Retinal pigment epithelial cell (primary cell): ENCODE results near the gene ARL16.

Experiments used
- DNase-seq: peaks from one replicate; pipeline ENCODE4 v3.0.0-alpha.2; 2010; ENCODE audit warnings: low read depth
- H3K4me3 ChIP-seq: 2 replicates; pipeline ENCODE4 v1.5.1; 2011; ENCODE audit warnings: mild to moderate bottlenecking, low read length, control low read depth, moderate library complexity
- TF ChIP-seq, protein P1 (sequence below): conservative IDR thresholded peaks from 2 replicates; pipeline ENCODE4 v1.5.1; 2011; ENCODE audit warnings: low read depth, low read length, control low read depth, inconsistent platforms

Gene ARL16

GRCh38 chr17:81665205-81666091, 18.1 kb downstream of the ARL16 start:
- TF ChIP-seq, protein P1, sequence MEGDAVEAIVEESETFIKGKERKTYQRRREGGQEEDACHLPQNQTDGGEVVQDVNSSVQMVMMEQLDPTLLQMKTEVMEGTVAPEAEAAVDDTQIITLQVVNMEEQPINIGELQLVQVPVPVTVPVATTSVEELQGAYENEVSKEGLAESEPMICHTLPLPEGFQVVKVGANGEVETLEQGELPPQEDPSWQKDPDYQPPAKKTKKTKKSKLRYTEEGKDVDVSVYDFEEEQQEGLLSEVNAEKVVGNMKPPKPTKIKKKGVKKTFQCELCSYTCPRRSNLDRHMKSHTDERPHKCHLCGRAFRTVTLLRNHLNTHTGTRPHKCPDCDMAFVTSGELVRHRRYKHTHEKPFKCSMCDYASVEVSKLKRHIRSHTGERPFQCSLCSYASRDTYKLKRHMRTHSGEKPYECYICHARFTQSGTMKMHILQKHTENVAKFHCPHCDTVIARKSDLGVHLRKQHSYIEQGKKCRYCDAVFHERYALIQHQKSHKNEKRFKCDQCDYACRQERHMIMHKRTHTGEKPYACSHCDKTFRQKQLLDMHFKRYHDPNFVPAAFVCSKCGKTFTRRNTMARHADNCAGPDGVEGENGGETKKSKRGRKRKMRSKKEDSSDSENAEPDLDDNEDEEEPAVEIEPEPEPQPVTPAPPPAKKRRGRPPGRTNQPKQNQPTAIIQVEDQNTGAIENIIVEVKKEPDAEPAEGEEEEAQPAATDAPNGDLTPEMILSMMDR, result no peak
- DNase-seq, result no peak
- peak overlapping the region; percentile 86 for H3K4me3 ChIP-seq

DNA sequence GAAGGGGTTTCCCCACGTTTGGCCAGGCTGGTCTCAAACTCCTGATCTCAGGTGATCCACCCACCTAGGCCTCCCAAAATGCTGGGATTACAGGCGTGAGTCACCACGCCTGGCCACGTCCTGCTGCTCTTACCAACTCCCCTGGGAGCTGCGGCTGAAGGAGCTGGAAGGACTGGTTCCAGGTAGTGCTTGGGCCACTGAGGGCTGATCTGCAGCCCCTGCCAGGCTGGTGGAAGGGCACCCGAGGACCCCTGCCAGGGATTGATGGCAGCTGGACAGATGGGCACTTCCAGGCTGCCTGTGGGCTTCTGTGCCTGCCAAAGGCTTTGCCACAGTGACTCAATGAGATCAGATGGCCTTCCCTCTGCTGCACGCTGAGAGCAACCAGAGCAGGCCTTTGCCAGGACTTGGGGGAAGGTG, 19.5 kb downstream of the ARL16 start:
- TF ChIP-seq, protein P1, result no peak
- no peak overlapping the region for H3K4me3 ChIP-seq
- no peak for DNase-seq

DNA sequence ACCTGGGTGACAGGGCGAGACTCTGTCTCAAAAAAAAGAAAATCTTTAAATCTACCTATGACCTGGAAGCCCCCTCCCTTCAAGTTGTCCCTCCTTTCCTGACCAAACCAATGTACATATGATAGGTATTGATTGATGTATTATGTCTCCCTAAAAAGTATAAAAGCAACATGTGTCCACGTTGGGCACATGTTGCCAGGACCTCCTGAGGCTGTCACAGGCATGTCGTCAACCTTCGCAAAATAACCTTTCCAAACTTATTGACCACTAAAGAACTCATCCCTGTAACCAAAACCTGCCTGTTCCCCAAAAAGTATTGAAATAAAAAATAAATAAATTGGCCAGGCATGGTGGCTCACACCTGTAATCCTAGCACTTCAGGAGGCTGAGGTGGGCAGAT, 21.6 kb downstream of the ARL16 start:
- TF ChIP-seq, protein P1, result no peak
- DNase-seq, result no peak

DNA sequence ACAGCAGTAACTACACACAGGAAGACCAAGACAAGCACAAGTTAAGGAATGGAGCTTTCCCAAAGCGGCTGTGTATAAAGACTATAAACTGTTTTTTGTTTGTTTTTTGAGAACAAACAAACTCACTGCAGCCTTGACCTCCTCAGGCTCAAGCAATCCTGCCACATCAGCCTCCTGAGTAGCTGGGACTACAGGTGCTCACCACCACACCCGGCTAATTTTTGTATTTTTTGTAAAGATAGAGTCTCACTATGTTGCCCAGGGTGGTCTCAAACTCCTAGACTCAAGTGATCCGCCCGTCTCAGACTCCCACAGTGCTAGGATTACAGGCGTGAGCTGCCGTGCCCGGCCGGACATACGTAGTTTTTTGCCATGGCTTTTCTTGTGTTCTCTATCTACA, 23.2 kb downstream of the ARL16 start:
- TF ChIP-seq, protein P1, result no peak
- no peak for DNase-seq

More for the DNA sequence above, 21.6 kb downstream of the ARL16 start:
- H3K4me3 ChIP-seq, result no peak overlapping the region

GRCh38 chr17:81659038-81659437, 24.6 kb downstream of the ARL16 start:
- TF ChIP-seq, protein P1, result no peak
- no peak overlapping the region for H3K4me3 ChIP-seq

More for the DNA sequence above, 23.2 kb downstream of the ARL16 start:
- H3K4me3 ChIP-seq, result no peak overlapping the region

DNA sequence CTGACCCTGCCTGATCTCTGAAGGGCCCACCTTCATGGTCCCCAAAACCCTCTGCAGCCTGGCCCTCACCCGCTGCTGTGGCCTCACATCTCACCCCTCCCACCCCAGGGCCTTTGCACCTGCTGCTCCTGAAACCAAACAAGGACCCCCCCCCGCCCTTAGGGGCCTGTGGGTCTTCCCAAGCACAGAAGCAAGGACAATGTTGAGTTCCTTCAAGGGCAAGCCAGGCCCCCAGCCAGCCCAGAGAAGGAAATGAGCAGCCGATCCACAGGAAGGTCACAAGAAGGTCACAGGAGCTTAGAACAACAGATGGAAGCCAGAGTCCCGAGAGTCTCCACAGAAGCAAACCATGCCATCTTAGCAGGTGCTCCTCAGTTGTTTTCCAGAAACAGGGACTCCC, 26.8 kb downstream of the ARL16 start:
- TF ChIP-seq, protein P1, result no peak
- no peak overlapping the region for H3K4me3 ChIP-seq
- DNase-seq, result no peak

More at GRCh38 chr17:81659038-81659437, 24.6 kb downstream of the ARL16 start:
- no peak for DNase-seq
